Measurements from ENCODE around the gene ANKFY1.

DNA sequence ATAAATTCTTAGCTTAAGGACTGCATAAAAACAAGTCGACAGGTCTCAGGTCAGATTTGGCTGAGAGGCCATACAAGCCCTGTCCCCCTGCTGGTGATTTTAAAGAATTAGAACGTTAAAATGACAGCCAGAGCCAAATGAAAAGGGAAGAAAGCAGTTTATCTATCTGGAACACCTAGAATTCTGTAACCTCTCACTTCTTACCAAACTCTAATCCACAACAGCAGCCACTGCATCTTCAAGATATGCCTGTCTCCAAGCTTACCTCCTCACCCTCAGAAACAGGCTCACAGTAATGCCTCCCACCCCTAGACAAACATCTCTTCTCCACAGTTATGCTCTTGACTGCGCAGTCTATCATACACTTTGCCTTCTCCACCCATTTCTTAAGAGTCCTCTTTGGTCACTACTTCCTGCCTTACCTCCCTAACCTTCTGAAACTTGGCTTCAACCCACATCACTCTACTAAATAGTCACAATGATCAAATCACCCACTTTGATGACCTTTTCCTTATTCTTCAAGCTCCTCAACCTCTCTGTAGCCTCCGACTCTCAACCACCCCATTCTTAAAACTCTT lies 14.2 kb downstream of the ANKFY1 start:
- peak; percentile 46 for TF ChIP-seq CTCF (IDR thresholded peaks at IDR 0.05; ENCODE audit: poor library complexity)
- no peak for TF ChIP-seq EZH2phosphoT487 (IDR thresholded peaks at IDR 0.05; ENCODE audit: low read depth, severe bottlenecking, unreplicated experiment)
- TF ChIP-seq EZH2 (IDR thresholded peaks at IDR 0.05; ENCODE audit: borderline replicate concordance), result no peak

All from hepatocyte (in vitro differentiated cells).